GM19328 (cell line): Measurements from ENCODE around the gene LINGO3.
"Not testable (repeated sequence)": the region's sequence is repeated elsewhere in the genome, so short reads cannot be mapped to it uniquely, and the experiment has no call there.

Source experiments
- ATAC-seq: cut with Tn5 transposase; IDR thresholded peaks from one replicate; pipeline ENCODE4 v1.9.1; 2021; ENCODE audit warnings: mild to moderate bottlenecking, moderate library complexity; ENCODE audit not compliant: unreplicated experiment

LINGO3 gene

DNA sequence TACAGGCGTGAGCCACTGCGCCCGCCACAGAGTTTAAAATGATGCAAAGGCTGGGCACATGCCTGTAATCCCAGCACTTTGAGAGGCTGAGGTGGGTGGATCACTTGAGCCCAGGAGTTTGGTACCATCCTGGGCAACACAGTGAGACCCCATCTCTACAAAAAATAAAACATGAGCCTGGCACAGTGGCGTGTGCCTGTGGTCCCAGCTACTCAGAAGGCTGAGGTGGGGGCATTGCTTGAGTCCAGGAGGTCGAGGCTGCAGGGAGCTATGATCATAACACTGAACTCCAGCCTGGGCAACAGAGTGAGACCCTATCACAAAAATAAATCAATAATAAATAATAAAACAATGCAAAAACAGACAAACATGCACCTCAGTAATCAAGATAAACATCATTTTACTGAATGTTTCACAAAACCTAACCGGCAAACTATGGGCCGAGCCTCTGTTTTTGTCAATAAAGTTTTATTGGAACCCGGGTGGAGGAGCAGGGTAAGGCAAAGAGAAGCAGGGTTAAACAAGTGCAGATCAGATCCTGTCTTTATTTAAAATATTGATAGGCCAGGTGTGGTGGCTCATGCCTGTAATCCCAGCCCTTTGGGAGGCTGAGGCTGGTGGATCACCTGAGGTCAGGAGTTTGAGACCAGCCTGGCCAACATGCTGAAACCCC lies 24.0 kb downstream of the LINGO3 start:
- no peak for ATAC-seq

- ATAC-seq = no peak
Measured at GRCh38 chr19:2282862-2283237, 25.1 kb downstream of the LINGO3 start.

DNA sequence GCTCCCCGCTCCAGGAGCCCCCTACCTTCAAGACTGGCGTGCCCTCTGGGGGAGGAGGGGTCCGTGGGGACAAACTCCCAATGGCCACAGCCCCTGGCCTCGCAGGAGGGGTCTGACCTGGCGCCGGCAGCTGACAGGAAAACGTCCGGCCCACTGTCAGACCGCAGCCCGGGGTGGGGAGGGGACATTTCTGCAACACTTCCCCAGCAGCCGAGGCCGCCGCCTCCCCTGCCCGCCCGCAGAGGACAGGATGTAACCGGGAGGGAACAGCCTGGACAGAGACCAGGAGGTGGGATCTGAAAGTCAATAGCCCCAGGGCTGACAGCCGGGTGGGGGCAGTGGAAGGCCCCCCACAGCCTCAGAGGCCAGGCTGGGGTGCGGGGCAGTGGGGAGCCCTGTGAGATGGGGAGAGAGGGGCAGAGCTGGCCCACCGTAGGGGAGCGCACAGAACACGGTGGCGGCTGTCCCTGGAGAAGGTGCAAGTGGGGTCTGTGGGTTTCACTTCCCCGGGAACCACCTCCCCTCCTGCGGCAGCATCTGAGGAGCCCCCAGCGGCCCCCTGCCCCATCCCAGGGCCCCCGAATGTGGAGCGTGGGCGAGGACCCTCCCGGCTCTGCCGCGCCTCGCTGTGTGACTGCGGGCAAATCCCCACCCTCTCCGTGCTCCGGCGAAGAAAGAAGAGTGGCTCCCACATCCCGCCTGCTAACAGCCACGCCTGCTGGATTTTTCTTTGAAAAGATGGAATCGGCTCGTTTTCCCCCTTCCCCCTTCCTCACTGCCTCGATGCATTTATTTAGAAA lies 25.7 kb downstream of the LINGO3 start, which contains the start of gene PEAK3:
TSS of gene PEAK3 (minus strand) at position 114 of the 800 bp plus-strand sequence. CDS start 1,244 bp downstream, outside the sequence.
- no peak for ATAC-seq

DNA sequence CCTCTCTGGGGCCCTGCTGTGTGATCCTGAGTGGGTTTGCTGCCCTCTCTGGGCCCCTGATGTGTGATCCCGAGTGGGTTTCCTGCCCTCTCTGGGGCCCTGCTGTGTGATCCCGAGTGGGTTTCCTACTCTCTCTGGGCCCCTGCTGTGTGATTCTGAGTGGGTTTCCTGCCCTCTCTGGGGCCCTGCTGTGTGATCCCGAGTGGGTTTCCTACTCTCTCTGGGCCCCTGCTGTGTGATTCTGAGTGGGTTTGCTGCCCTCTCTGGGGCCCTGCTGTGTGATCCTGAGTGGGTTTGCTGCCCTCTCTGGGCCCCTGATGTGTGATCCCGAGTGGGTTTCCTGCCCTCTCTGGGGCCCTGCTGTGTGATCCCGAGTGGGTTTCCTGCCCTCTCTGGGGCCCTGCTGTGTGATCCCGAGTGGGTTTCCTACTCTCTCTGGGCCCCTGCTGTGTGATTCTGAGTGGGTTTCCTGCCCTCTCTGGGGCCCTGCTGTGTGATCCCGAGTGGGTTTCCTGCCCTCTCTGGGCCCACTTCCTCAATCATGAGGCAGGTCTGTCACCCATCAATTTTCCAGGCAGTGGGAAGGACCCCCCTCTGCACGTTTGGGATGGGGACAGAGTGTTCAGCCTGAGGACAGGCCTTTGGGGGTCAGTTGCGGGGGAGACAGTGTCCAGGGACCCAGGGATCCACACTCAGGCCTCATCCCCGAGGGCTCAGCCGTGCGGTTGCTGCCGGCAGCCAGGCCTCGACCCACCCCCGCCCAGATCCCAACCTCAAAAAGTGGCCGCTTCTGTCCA lies 26.5 kb downstream of the LINGO3 start:
- not testable (repeated sequence) for ATAC-seq

- no peak for ATAC-seq
Measured at GRCh38 chr19:2280633-2281264, 27.2 kb downstream of the LINGO3 start.

GRCh38 chr19:2278459-2279158 lies 29.3 kb downstream of the LINGO3 start:
- ATAC-seq = no peak

- no peak for ATAC-seq
Measured at GRCh38 chr19:2277138-2277537, 30.8 kb downstream of the LINGO3 start.

- no peak for ATAC-seq
Measured at GRCh38 chr19:2276429-2276986, 31.4 kb downstream of the LINGO3 start.

DNA sequence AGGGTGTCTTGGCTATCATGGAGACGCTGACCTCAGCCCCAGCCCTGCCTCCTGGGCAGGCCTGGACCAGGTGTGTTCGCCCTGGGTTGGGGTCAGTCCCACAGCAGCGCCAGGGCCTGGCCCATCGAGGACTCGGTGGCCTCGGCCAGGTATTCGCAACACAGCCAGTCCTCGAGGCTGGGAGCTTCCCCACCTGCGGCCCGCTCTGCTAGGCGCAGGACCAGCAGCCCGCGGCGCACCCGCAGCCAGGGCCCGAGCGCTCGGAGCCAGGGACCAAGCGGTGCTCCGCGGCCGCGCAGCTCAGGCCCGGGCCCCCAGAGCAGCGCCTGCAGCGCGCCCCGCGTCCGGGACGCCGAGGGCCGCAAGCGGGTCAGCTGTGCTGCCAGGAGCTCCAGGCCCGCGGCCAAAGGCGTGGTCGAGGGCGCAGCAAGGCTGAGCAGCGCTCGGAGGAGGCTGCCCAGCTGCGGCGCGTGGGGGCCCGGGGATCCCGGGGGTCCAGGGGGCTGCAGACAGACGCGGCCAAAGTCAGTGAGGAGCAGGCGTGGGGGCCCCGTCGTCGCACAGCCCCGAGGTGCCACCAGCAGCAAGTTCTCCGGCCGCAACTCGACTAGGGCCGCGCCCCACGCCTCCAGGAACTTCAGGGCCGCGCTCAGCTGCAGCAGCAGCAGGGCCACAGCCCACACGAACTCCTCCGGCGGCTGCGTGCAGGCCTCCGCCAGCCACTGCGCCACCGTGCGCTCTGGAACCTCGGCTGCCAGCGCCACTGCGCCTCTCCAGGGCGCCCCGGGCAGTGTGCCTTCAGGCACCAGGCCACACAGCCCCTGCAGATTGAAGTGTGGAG lies 32.1 kb downstream of the LINGO3 start:
- ATAC-seq = no peak

- ATAC-seq = no peak
Measured at GRCh38 chr19:2274931-2275535, 32.9 kb downstream of the LINGO3 start.

DNA sequence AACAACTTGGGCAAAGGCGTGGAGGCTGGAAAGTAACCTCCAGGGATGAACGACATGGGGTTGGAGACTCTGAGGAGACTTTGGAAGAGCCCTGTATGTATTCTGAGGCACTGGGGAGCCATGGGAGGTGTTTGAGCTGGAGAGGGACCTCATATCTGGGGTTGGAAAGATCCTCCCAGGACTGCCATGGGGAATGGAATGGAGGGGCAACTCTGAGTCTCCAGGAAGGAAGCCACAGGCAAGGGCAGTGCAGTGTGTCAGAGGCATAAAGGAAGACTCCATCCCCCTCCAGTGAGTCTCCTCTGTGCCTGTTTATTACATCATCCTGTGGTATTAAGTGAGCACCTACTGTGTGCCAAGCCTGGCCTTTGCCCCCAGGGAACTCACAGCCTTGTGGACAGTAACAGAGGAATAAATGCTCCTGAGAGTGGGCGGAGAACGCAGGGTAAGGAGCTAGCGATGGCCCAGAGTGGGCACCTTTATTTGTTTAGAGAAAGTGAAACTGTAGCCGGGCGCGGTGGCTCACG lies 33.7 kb downstream of the LINGO3 start:
- ATAC-seq = no peak

DNA sequence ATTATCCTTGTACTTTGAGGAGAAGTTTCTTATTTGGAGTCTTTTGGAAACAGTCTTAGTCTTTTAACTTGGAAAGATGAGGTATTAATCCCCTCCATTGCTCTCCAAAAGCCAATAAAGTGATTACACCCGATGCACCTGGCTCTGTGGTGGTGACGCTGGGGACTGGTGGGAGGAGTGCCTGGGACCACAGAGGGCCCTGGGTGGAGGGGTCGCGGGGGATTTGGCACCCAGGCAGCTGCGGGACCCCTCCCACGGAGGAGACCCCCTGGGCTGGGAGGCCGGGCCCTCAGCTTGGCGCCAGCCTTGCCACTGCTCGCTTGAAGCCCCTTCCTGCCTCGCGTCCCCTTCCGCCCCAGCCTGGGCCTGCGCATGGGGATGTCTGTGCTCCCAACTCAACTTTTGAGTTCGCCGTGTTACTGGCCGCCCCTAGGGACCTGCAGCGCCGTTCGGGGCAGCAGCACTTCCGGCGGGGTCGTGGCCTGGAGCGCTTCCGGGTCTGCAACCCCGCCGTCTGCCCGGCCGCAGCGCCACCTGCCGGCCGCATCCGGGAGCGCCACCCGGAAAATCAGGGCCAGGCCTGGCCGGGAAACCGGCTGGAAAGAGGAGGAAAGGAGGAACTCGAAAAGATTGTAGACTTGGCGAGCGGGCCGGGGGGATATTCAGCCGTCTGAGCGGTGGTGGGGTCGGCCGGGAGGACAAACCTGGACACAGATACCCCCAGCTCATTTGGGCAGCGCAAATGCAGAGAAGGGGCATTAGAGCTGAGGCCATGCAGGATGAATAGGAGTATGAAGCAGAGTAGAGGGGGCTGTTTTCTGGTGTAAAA lies 34.4 kb downstream of the LINGO3 start:
- ATAC-seq = no peak

DNA sequence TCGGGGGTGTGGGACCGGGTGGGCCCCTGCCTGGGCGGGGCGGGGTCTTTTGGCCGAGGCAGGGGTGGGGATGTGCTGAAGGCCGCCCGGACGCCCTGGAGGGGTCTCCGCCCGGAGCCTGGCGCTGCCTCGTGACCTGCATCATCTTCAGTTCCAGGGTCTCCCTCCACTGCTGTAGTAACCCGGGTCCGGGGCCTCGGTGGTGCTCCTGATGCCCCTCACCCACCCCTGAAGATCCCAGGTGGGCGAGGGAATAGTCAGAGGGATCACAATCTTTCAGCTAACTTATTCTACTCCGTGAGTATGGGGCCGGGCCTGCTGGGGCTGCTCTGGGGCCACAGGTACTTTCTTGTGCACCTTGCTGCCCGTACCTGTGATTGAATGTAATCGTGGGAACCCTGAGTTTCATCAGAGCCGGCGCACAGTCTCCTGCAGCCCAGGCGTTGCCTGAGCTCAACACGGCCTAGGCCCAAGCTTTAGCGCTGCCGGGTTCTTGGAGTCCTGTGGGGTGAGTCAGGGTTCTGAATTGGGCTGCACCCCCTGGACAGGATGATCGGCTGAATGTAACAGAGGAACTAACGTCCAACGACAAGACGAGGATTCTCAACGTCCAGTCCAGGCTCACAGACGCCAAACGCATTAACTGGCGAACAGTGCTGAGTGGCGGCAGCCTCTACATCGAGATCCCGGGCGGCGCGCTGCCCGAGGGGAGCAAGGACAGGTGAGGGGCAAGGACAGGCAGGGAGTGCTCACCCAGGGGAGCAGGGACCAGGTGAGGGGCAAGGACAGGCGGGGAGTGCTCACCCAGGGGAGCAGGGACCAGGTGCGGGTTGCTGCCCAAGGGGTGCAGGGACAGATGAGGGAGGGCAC lies 36.5 kb downstream of the LINGO3 start:
- no peak for ATAC-seq

GRCh38 chr19:2270423-2271233 lies 37.3 kb downstream of the LINGO3 start:
- ATAC-seq = no peak

- ATAC-seq = no peak
Measured at GRCh38 chr19:2270157-2270422, 37.9 kb downstream of the LINGO3 start.
